Sigmoid colon (tissue), 7 donors: Measurements from ENCODE around the gene CDCA5. TPM values are rescaled to one million over a fixed set of nuclear protein-coding genes. Genes with fewer than 3 reads are reported as not detected.

Source experiments
- DNase-seq: peaks from one replicate; pipeline ENCODE4 v3.0.0-alpha.2; 2019
- H3K27ac ChIP-seq, 4 donors: fragments of 200-600 bp; sonication (generic); one replicate each; pipeline ENCODE4 v1.5.1; 2016 to 2019; ENCODE audit warnings: mild to moderate bottlenecking in 1 of 4
- H3K27me3 ChIP-seq, 3 donors: fragments of 200-600 bp; sonication (generic); one replicate each; pipeline ENCODE4 v1.5.1; 2019; ENCODE audit warnings: mild to moderate bottlenecking in 1 of 3
- H3K36me3 ChIP-seq, 4 donors: fragments of 200-600 bp; sonication (generic); one replicate each; pipeline ENCODE4 v1.5.1; 2016 to 2019
- H3K4me1 ChIP-seq, 4 donors: fragments of 200-600 bp; sonication (generic); one replicate each; pipeline ENCODE4 v1.5.1; 2017 to 2019
- H3K4me3 ChIP-seq, 4 donors: fragments of 200-600 bp; sonication (generic); one replicate each; pipeline ENCODE4 v1.5.1; 2017 to 2019; ENCODE audit warnings: mild to moderate bottlenecking in 2 of 4, moderate library complexity in 1 of 4
- H3K9me3 ChIP-seq, 4 donors: fragments of 200-600 bp in 3 of 4; sonication (generic) in 3 of 4; one replicate each; pipeline versions ENCODE4 v1.5.1 to v1.6.1; 2013 to 2019
- CTCF ChIP-seq, 4 experiments: fragments of 450-650 bp in 3 of 4; fragments of 200-600 bp in 1 of 4; IDR thresholded peaks; one replicate each; pipeline ENCODE4 v1.5.1; 2016 to 2019; ENCODE audit warnings: antibody characterized with exemption in 4 of 4, mild to moderate bottlenecking in 3 of 4, moderate library complexity in 2 of 4
- EP300 ChIP-seq, 4 donors: sonication (generic); formaldehyde crosslinking; IDR thresholded peaks; one replicate each; pipeline ENCODE4 v1.6.1; 2017; ENCODE audit warnings: antibody characterized with exemption in 4 of 4
- POLR2A ChIP-seq, 2 donors: fragments of 450-650 bp; IDR thresholded peaks; one replicate each; pipeline ENCODE4 v1.6.1; 2016; ENCODE audit warnings: antibody characterized with exemption in 2 of 2, mild to moderate bottlenecking in 2 of 2, moderate library complexity in 2 of 2
- POLR2AphosphoS5 ChIP-seq, 4 donors: sonication (generic); formaldehyde crosslinking; IDR thresholded peaks; one replicate each; pipeline ENCODE4 v1.6.1; 2017; ENCODE audit warnings: antibody characterized with exemption in 4 of 4
- WGBS, 2 donors: extraction: QIAGEN DNeasy Blood & Tissue Kit; methylation state at CpG; one replicate each; pipeline ENCODE4 v1.1.7; 2013; 5-methylcytosine and 5-hydroxymethylcytosine counted together
- intact Hi-C: fragments of 100-400 bp; cut with DNase I; formaldehyde crosslinking; loops from one replicate; pipeline ENCODE4 v1.15.1; 2023
- polyA plus RNA-seq, 3 donors: library from polyadenylated mRNA; stranded (reverse); fragments of 200-250 nt; gene quantifications; one replicate each; pipeline ENCODE4 v1.2.3, GENCODE V29; 2013
- total RNA-seq, 4 donors: library from RNA; depleted of rRNA; stranded (reverse); fragments of >200 nt; gene quantifications; one replicate each; pipeline ENCODE4 v1.1.0, GENCODE V29; 2016
- donor health status: healthy with polysubstance abuse.
- donor health status: Bipolar disorder and iron deficiency.
- donor health status: healthy.

The CDCA5 gene
- total and polyA plus RNA-seq, 7 donors = 0.33 to 21.5 (median 4.6) TPM; not detected in 1

DNA sequence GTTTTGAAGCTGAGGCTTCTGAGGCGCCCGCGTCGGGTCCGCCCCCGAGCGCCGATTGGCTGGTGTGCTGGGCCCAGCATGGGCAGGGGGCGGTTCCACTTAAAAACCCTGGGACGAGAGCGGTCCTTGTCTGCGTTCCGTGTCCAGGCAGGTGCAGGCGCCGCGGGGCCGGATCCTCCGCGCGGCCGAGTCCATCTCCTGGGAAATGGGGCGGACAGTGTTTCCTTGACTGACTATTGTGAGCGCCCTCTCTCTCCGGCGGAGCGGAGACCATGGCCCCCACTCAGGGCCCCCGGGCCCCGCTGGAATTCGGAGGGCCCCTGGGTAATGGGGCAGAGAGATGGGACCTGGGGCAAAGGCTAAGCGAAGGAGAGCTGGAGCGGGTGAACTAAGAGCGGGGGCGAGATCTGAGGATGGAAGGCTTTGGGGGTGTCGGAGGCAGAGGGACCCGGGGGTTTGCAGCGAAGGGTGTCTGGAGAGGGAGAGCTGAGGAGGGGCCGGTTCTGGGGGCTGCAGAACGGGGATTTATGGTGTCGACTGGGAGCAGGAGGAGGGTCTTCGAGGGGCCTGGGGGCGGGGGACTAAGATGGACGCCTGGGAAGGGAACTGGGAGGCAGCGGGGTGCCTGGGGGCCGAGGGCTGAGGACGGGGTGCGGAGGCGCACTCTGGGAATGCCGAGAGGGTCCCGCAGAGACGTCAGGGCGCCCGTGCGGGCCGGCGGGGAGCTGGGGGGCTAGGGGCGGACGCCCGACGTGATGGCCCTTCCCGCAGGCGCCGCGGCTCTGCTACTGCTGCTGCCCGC lies 28.1 kb upstream of the CDCA5 start, which contains the start of gene TM7SF2:
Gene TM7SF2, plus strand, starts transcription at position 129 of the 802 bp plus-strand sequence. Its CDS starts 144 bp downstream, at position 273.
- H3K4me1 ChIP-seq = peaks cover 0 to 56% (median 48%) of the 10 kb centered on the region in 4 donors
- H3K27ac ChIP-seq = peak within 1 kb of the TSS; percentile 81 to 85 (median 82)
- intact Hi-C loops = loop anchor here (2.0 to 10.0 kb wide), 4 partner anchors 15 to 503 kb away; partner anchors contain the start of genes CAPN1, CDC42BPG, MAP3K11 and PCNX3
- peak; percentile 89 to 94 (median 90) for TF ChIP-seq POLR2AphosphoS5 (IDR thresholded peaks at IDR 0.05)
- peak; percentile 59 to 80 for TF ChIP-seq POLR2A (IDR thresholded peaks at IDR 0.05)
- no peak for TF ChIP-seq CTCF (IDR thresholded peaks at IDR 0.05)
- peaks cover 9 to 39% (median 18%) of the 10 kb centered on the region in 4 donors for H3K36me3 ChIP-seq
- DNase-seq = peak; percentile 98
- no peaks in the 10 kb centered on the region for H3K9me3 ChIP-seq
- 1% methylated on average over 64 of the region's 64 CpGs for WGBS, 2 donors
- H3K27me3 ChIP-seq = no peaks in the 10 kb centered on the region
- H3K4me3 ChIP-seq = peak within 1 kb of the TSS; percentile 35 to 58 (median 49)

GRCh38 chr11:65111159-65111743 lies 27.4 kb upstream of the CDCA5 start:
- Histone ChIP-seq H3K4me3 (peak overlapping the region in 3 of 4 donors; percentile 49 to 58 (median 49)), H3K9me3 (no peaks in the 10 kb centered on the region), H3K27me3 (no peaks in the 10 kb centered on the region), H3K36me3 (peaks cover 9 to 39% (median 18%) of the 10 kb centered on the region in 4 donors), H3K27ac (peak overlapping the region; percentile 81 to 85 (median 82)), H3K4me1 (peaks cover 0 to 49% (median 41%) of the 10 kb centered on the region in 4 donors)
- intact Hi-C loops = loop anchor here (2.0 to 10.0 kb wide), 4 partner anchors 14 to 504 kb away; partner anchors contain the start of genes CAPN1, CDC42BPG, MAP3K11 and PCNX3
- no peak for DNase-seq
- TF ChIP-seq POLR2AphosphoS5 (IDR thresholded peaks at IDR 0.05) (no peak), POLR2A (IDR thresholded peaks at IDR 0.05) (no peak), CTCF (IDR thresholded peaks at IDR 0.05) (no peak), EP300 (IDR thresholded peaks at IDR 0.05) (no peak)
- WGBS, 2 donors = 63 to 66% methylated on average over 31 of the region's 31 CpGs

DNA sequence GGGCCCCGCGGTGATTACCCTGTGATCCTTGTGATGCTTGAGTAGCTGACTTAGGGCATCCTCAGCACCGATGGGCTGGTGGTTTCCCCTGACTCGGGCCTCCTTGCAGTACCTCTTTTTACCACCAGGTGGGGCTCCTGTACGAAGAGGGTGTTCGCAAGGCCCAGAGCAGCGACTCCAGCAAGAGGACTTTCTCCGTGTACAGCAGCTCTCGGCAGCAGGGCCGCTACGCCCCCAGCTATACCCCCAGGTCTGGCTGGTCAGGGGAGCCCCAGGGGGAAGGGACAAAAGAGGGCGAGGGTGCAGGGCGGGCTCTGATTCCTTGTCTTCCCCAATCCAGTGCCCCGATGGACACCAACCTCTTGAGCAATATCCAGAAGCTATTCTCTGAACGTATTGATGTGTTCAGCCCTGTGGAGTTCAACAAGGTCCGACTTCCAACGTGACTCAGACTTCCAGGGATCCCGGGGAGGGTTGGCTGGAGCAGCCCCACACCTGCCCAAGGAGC lies 26.6 kb upstream of the CDCA5 start:
- peak; percentile 95 to 100 (median 98) for TF ChIP-seq CTCF (IDR thresholded peaks at IDR 0.05)
- no peak for TF ChIP-seq POLR2A (IDR thresholded peaks at IDR 0.05)
- TF ChIP-seq EP300 (IDR thresholded peaks at IDR 0.05) = no peak
- TF ChIP-seq POLR2AphosphoS5 (IDR thresholded peaks at IDR 0.05) = no peak
- WGBS, 2 donors = 11 to 18% methylated on average over 18 of the region's 18 CpGs
- peak; percentile 94 for DNase-seq
- peaks cover 9 to 36% (median 16%) of the 10 kb centered on the region in 4 donors for H3K36me3 ChIP-seq
- no peaks in the 10 kb centered on the region for H3K27me3 ChIP-seq
- peak overlapping the region; percentile 81 to 85 (median 82) for H3K27ac ChIP-seq
- intact Hi-C loops = loop anchor here (2.0 to 10.0 kb wide), 4 partner anchors 14 to 504 kb away; partner anchors contain the start of genes CAPN1, CDC42BPG, MAP3K11 and PCNX3
- no peak overlapping the region for H3K4me3 ChIP-seq
- H3K9me3 ChIP-seq = no peaks in the 10 kb centered on the region
- peaks cover 0 to 40% (median 34%) of the 10 kb centered on the region in 4 donors for H3K4me1 ChIP-seq

DNA sequence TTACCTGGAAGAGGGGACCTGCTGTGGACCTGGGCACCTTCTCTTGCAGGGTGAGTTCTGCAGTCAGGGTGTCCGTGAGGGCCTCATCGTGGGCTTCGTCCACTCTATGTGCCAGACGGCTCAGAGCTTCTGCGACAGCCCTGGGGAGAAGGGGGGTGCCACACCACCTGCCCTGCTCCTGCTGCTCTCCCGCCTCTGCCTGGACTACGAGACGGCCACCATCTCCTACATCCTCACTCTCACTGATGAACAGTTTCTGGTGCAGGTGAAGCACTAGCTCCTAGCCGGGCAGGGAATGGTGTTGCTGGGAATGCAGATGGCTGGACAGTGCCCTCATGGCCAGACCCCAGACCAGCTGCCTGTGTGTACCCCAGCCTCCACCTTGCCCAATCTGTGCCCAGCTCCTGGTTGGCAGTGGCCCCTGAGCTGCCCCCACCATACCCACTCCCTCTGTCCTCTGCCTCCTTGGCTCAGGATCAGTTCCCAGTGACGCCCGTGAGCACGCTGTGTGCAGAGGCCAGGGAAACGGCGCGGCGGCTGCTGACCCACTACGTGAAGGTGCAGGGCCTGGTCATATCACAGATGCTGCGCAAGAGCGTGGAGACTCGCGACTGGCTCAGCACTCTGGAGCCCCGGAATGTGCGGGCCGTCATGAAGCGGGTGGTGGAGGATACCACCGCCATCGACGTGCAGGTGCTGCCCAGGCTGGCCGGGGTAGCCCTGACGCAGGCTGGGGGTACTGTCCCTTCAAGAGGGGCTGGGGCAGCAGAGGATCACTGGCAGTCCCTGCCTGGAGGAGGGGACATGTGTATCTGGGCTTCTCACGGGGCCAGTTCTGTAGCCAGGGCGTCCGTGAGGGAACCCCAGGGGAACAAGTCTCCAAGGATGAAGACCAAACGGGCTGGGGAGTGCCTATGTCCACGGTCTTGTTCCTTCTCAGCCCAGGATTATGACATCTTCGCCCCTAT lies 25.7 kb upstream of the CDCA5 start:
- WGBS, 2 donors = 90 to 93% methylated on average over 36 of the region's 36 CpGs
- Histone ChIP-seq H3K9me3 (no peaks in the 10 kb centered on the region), H3K27me3 (no peaks in the 10 kb centered on the region), H3K4me3 (no peak overlapping the region), H3K27ac (peak overlapping the region in 1 of 4 donors; percentile 81), H3K4me1 (peaks cover 0 to 38% (median 34%) of the 10 kb centered on the region in 4 donors), H3K36me3 (peaks cover 9 to 40% (median 16%) of the 10 kb centered on the region in 4 donors)
- intact Hi-C loops = loop anchor here (2.0 to 10.0 kb wide), 4 partner anchors 13 to 505 kb away; partner anchors contain the start of genes CAPN1, CDC42BPG, MAP3K11 and PCNX3
- TF ChIP-seq EP300 (IDR thresholded peaks at IDR 0.05) = no peak
- no peak for TF ChIP-seq POLR2AphosphoS5 (IDR thresholded peaks at IDR 0.05)
- no peak for TF ChIP-seq CTCF (IDR thresholded peaks at IDR 0.05)
- no peak for DNase-seq
